ENCODE measurements around the gene MRPL21. TPM values are rescaled to one million over a fixed set of nuclear protein-coding genes. Genes with fewer than 3 reads are reported as not detected.

The MRPL21 gene
- total RNA-seq = 10 to 100 TPM; 44.9 to 47.5 TPM
- long read RNA-seq, donor 1, transcript MRPL21-201 (7 exons, 683 nt) = major isoform, 10 of 13 reads
- long read RNA-seq, donor 1, partial matches to known transcripts = 2 of 13 reads
- long read RNA-seq, donor 1, other reads (novel, unspliced or antisense) = 0 of 13 reads
- long read RNA-seq, donor 2, transcript MRPL21-201 (7 exons, 683 nt) = major isoform, 21 of 30 reads
- long read RNA-seq, donor 2, partial matches to known transcripts = 3 of 30 reads
- long read RNA-seq, donor 2, other reads (novel, unspliced or antisense) = 2 of 30 reads

DNA sequence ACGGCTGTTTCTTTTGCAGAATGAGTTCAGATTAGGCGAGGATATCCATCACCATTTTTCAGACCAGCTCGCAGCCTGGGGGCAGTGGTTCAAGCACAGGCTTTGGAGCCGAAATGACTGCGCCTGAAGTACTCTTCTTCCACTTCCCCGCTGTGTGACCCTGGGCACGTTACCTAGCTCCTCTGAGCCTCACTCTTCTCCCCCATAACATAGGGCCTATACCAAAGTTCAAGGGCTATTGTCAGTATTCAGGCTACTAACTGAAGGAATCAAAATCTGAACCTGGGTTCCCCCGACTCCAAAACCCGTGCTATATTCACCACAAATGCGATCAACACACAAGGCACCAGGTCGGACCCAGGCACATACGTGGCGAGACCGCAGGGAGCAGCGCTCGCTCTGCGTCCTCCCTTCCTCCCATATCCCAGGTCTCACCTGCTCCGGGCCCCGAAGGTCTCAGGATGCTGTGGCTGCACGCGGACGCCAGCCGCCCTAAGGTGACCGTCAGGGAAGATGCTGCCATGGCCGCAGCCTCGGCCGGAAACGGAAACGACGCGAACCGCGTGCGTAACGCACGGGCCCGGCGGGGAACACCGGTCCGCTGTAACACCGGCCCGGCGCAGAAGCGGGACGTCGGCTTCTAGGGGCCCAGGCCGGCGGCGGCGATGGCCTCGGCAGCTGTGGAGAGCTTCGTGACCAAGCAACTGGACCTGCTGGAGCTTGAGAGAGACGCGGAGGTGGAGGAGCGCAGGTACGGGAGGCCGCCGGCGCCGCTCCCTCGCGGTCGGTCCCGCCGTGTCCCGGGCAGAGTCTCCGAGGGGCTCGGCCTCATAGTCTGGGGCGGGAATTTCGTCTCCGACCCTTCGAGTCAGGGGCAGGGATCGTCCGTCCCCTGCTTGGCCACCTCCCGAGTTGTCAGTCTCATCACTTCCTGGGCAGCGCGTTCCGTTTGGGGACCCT, at the start of gene MRPL21, which contains the start of gene IGHMBP2:
TSS of gene MRPL21 (minus strand) at position 545 of the 960 bp plus-strand sequence. CDS start at position 523, 22 bp downstream.
TSS of gene IGHMBP2 (plus strand) at position 604 of the 960 bp plus-strand sequence. CDS start at position 666, 62 bp downstream.
- intact Hi-C loops (cut with DNase I) = loop anchor here in 1 of 2 donors (10.0 kb wide), 1 partner anchor 181 kb away; no protein-coding TSS in a partner anchor
- DNase-seq (ENCODE audit: low spot score) = peak; percentile 97

DNA sequence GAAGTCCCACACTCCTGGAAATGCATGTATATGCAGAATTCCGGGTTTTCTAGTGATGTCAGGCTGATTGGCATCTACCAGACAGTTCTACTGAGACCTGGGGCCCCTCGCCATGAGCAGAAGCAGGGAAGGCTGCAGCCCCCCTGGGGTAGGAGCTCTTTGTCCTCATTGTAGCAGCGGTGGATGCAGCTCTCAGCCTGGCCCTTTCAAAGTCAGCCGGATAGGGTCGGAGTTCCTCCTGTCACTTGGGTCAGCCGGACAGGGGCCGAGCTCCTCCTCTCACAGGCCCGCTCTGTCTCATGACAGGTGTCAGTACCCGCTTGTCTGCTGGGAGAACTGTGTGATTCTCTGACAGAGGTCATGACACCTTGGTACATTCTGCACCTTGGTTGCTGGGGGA, 47.1 kb upstream of the MRPL21 start:
- no peak for DNase-seq (ENCODE audit: low spot score)

DNA sequence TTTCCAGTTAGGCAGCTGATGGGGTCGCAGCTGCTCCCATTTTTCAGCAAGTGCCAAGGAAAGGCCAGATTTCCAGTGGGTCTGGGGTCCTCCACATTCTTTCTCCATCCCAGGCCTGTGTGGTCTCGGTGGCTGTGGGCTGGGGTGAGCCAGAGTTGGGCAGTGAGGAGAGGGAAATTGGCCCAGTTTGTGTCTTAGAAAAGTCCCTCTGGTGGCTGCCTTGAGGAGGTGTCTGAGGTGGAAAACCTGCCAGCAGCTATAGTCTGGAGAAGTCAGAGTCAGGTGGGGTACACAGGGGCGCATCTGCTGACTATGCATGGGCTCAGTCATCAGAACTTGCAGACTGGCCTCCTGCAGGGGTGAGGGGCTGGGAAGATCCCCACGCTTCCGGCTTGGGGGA, 46.6 kb upstream of the MRPL21 start:
- DNase-seq (ENCODE audit: low spot score) = no peak
- intact Hi-C loops (cut with DNase I) = no loop called here

More for the DNA sequence above, 47.1 kb upstream of the MRPL21 start:
- intact Hi-C loops (cut with DNase I) = no loop called here

DNA sequence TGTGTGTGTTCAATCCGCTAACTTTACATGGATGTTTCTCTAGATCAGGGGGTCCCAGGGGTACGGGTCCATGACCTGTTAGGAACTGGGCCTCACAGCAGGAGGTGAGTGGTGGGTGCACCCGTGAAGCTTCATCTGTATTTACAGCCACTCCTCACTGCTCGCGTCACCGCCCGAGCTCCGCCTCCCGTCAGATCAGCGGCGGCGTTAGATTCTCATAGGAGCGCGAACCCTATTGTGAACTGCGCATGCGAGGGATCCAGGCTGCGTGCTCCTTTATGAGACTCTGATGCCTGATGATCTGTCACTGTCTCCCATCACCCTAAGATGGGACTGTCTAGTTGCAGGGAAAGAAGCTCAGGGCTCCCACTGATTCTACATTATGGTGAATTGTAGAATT, 45.3 kb upstream of the MRPL21 start:
- DNase-seq (ENCODE audit: low spot score) = no peak
- intact Hi-C loops (cut with DNase I) = no loop called here

DNA sequence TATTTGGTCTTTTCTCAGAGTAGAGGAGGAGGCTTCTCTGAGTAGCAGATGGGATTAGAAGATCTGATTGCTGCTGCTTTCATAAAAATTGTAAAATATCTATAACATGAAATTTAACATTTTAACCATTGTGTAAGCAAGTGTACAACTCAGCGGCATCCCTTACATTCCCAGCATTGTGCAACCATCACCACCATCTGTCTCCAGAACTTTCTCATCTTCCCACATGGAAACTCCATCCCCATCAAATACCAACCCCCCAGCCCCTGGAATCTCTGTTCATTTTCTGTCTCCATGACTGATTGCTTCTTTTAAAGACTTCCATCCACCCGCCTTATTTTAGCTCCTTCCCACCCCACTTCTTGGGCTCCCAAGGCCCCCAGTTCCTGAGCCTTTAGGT, 44.9 kb upstream of the MRPL21 start:
- DNase-seq (ENCODE audit: low spot score) = no peak
- intact Hi-C loops (cut with DNase I) = no loop called here

DNA sequence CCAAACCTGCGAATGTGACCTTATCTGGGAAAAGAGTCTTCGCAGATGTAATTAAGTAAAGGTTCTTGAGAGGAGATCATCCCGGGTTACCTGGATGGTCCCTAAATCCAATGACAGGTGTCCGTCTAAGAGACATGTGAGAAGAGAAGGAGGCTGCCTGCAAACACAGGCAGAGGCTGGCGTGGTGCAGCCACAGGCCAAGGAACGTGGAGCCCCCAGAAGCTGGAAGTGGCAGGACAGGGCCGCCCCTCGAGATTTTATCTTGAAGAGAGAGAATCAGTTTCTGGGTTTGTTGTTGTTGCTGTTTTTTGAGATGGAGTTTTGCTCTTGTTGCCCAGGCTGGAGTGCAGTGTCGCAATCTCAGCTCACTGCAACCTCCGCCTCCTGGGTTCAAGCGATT, 43.5 kb upstream of the MRPL21 start:
- no peak for DNase-seq (ENCODE audit: low spot score)
- intact Hi-C loops (cut with DNase I) = no loop called here

DNA sequence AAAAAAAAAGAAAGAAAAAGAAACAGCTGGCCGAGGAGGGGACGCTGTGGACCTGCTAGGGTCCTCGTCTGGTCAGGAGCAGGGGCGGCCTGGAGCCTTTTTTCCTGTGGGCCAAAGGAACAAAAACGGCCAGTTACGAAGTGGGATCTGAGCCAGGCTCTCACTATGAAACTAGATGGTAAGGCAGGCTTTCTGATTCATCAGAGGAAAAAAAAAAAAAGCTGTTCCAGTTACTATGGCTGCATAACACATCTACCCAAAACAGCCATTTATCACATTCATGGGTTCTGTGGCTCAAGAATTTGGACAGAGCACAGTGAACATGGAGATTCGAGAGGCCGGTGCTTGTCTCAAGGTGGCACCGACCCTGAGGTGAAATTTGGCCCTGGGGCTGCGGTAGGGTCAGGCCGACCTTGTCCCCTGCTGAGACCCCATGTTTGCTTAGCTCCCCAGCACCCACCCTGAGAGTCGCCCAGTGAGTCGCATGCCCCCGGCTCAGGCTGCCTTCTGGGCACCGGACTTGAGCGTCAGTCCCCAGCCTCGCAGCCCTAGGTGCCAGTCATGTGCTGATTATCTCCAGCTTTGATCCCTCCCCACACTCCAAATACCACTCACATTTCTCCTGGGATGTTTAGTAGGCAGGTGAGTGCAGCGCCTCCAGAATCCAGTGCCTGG, 42.9 kb upstream of the MRPL21 start:
- no peak for DNase-seq (ENCODE audit: low spot score)
- intact Hi-C loops (cut with DNase I) = no loop called here

DNA sequence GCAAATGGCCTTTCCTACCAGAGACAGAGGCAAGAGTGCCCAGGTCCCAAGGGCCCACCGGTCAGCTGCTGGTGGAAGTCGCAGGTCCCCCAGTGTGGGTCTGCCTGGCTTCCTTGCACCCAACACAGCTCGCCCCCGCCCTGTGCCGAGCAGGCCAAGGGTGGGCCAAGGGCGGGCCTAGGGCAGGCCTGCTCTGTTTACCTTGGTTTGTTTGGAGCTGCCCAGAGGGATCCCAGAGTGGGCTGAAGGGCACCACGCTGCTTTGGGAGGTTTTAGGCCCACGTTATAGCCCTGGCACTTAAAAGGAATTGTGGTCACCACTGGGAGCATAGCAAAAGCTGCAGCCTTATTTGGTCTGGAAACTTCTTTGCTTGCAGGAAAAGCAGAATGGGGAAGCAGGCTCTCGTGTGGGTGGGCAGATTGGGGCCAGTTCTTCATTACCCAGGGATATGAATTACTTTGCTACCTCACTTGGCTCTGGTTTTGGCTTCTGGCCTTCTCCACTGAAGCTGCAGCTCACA, 39.2 kb upstream of the MRPL21 start:
- no peak for DNase-seq (ENCODE audit: low spot score)
- intact Hi-C loops (cut with DNase I) = loop anchor here in 1 of 2 donors (5.0 kb wide), 1 partner anchor 59 kb away; no protein-coding TSS in a partner anchor

DNA sequence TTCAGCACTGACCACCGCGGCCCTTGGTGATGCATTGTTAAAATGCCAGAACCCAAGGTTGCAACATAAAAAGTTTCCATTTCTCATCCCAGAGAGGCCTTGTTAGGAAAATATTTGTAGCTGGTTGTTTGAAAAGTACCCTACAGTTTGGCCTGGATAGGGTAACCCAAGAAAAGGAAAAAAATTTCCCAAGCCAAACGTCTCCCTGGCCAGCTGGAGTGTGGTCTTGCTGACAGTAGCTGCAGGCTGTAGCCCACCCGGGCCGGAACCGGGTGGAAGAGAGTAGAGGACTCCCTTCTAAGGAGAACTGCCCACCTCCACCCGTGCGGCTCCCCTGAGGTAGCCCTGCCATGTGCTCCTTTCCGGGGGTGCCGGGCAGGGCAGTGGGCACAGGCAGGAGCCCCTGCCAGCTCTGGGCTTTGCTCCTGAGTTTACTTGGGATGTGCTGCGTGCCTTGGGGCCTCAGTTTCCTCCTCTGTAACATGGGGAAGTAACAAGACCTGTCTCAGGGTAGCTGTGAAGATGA, 38.5 kb upstream of the MRPL21 start:
- intact Hi-C loops (cut with DNase I) = loop anchor here in 1 of 2 donors (5.0 kb wide), 1 partner anchor 60 kb away; no protein-coding TSS in a partner anchor
- DNase-seq (ENCODE audit: low spot score) = no peak

DNA sequence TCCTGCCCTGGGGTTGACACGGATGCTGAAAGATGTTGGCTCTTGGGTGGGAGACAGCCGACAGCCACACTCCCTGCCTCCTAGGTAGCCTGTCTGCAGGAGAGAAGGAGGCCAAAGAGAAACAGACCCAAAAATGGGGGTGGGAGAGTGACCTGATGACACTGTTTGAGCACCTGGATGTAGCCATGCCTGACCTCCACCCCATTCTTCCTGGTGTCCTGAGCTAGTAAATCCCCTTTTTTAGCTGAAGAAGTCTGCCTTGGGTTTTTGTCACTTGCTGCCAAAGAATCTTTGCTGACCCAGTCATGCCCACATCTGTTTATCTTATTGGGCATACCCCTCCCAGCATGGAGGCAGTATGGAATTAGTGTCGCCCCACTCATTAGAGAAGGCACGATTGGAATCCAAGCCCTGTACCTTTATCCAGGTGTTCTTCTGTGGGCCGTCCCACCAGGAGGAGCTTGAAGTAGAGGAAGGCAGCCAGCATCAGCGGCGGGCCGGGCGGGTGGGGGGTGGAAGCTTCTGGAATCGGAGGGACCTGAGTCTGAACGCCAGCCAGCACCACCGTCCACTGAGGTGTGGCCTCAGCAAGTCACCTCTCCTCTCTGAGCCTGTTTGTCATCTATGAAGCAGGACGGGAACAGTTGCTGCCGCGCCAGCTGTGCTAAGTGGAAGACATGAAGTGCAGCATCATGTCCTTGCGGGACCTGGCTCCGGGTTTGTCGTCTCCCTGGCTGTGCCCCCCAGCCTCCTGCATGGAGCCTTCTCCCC, 37.9 kb upstream of the MRPL21 start:
- no peak for DNase-seq (ENCODE audit: low spot score)

DNA sequence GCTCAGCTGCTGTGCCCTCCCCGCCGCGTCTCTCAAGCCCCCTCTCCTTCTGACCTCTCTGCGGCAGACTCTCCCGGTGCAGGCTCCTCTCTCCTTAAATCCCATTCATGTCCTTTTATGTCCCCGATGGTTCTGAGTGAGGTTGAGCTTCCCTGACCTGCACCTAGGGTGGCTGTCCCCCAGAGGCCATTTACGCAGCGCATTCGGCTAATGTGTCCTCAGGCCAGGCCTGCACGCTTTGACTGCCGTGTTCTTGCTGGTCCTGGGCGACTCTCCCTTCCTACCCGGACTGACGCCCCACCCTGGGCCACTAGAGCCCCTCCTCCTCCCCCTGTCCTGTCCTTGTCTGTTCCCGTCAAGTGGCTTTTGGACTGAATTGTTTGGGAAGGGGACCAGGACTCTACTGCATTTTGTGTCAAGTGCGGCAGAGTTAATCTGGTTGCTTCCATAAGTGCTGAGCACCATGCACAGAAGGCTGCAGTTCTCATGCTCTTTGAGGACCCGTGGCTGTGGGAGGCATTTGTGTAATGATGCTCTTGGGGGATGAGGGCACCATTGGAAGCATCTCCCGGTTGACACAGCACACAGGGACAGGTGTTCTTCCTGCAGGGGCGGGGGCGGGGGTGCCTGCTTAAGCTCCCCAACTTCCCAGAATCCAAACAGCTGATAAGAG, 37.2 kb upstream of the MRPL21 start:
- intact Hi-C loops (cut with DNase I) = loop anchor here in 1 of 2 donors (5.0 kb wide), 1 partner anchor 62 kb away; no protein-coding TSS in a partner anchor
- no peak for DNase-seq (ENCODE audit: low spot score)

More for the DNA sequence above, 37.9 kb upstream of the MRPL21 start:
- intact Hi-C loops (cut with DNase I) = loop anchor here in 1 of 2 donors (5.0 kb wide), 1 partner anchor 61 kb away; no protein-coding TSS in a partner anchor

DNA sequence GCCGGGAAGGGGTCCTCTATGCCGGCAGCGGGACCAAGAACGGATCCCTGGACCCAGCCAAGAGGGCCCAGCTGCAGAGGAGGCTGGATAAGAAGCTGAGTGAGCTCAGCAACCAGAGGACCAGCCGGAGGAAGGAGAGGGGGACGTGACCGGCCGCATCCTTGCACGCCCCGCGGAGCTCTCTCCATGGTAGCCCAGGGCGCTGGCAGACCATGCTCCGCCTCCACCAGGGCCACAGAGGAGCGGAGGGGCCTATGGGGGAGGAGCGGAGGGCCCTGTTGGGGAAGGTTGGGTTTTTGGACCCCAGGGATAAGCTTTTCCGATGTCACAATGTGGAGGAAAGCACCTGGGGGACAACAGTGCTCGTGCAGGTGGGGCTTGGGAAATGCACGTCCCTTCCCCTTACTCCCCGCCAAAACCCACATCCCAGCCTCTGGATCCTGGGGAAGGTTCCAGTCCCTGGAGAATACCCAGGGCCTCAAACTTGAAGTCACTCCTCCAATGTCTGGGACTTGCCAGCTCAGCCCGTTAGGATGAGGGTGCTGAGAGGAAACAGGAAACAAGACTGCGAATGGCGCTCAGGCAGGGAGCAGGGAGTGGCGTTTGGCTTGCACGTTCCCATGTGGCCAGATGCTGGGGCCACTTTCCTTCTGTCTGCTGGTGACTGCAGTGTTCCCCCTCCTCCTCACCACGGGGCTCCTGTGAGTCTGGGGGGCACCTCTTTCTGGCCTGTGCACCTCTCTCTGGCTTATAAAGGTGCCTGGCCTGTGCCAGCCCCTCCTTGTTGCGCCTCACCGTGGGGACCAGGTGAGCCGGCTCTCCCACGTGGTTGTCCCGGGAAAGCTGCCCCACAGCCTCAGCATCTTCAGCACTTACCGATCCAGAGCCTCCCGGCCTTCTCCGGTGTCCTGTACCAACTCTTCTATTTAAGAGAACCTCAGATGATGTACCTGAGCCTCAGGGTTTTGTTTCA, 36.2 kb upstream of the MRPL21 start:
- intact Hi-C loops (cut with DNase I) = loop anchor here (5.0 to 10.0 kb wide), 2 partner anchors 62 to 145 kb away; no protein-coding TSS in a partner anchor
- DNase-seq (ENCODE audit: low spot score) = no peak

DNA sequence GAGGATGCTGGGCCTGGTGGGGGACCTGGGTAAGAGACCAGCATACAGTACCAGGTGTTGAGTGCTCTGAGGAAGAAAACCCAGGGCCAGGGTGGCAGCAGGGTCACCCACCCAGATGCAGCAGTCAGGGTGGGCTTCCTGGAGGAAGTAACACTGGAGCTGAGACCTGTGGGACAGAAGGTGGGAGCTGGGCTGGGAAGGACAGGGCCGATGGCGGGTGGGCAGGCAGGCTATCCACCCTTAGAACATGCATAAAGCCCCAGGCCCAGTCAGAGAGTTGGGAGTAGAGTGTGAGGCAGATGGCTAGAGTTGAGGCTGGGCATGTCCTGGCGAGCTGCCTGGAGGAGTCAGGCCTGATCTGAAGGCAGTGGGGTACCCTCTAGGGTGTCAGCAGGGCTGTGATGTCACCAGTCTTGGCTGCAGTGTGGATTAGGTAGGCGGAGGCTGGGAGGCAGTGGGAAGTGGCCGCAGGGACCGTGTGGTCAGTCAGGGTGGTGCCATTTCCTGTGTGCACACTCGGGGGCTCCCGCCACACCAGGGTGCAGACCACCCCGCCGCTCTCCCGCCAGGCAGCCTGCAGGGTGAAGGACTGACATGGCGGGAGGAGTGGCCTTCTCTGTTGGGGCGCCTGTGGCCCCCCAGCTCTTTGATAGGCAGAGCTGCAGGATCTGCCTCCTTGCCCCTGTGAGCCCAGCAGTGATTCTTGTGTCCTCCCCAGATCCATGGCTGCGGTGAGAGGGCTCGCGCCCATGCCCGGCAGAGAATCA, 35.4 kb upstream of the MRPL21 start:
- no peak for DNase-seq (ENCODE audit: low spot score)

DNA sequence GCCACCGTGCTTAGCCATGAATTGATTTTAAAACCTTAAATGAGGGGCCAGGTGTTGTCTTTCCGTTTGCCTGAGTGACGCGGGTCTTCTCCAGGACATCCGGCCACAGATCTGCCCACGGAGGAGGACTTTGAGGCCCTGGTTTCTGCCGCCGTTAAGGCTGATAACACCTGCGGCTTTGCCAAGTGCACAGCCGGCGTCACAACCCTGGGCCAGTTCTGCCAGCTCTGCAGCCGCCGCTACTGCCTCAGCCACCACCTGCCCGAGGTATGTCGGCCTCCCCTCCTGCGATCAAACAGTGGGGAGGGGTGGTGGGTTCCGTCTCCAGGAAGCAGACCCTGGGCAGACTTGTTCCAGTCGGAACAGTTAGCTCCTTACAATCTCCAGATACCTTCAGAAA, 34.5 kb upstream of the MRPL21 start:
- intact Hi-C loops (cut with DNase I) = loop anchor here in 1 of 2 donors (10.0 kb wide), 1 partner anchor 147 kb away; no protein-coding TSS in a partner anchor
- DNase-seq (ENCODE audit: low spot score) = no peak

More for the DNA sequence above, 35.4 kb upstream of the MRPL21 start:
- intact Hi-C loops (cut with DNase I) = loop anchor here in 1 of 2 donors (10.0 kb wide), 1 partner anchor 146 kb away; no protein-coding TSS in a partner anchor
